ENCODE data around the gene E4F1. TPM values are rescaled to one million over a fixed set of nuclear protein-coding genes. Genes with fewer than 3 reads are reported as not detected.

E4F1 gene
- total and polyA plus RNA-seq, 2 donors (not counting 3 experiments of a cell fraction or from before 2014, with no cell fraction given) = 28.6 to 32.7 TPM

DNA sequence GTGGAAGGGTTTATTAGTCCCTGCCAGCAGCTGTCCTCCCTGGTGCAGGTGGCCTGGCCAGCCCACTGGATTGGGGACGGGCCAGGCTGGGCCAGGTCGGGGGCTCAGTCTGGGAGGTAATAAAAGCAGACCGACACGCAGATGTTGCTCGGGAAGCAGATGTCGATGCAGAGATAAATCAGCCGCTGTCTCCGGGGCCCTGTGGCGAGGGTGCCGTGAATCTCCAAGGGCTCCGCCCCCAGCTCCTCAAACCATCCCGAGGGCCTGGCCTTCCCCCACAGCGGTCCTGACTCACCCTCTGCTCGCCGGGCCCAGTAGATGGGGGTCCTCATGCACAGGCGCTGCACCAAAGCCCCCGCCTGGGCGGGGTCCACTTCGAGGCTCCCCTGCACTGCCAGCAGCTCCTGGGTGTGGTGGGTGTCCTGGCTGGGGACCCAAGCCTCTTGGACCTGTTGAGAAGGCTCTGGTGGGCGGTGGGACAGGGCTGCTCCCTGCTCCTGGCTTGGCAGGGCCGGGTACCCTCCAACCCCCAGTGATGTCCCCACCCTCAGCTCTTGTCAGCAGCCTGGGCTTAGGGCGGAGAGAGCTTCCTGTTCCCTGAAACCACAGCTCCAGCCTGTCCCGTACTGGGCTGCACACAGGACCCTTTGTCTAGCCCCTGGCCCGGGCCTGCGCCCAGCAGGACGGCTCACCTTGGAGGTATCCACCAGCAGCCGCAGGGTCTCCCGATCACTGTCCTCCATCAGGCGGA, 14.0 kb upstream of the E4F1 start:
- H3K27me3 ChIP-seq (ENCODE audit: control insufficient read depth in 2 of 2, insufficient read depth in 2 of 2, low read length in 2 of 2) = no peaks in the 10 kb centered on the region
- no peaks in the 10 kb centered on the region for H3K9me1 ChIP-seq (replicated peaks; ENCODE audit: control insufficient read depth, extremely low read depth, insufficient read depth, low read length)
- H3K4me3 ChIP-seq (replicated peaks in 1 of 3; ENCODE audit: insufficient read depth in 1 of 3, low read depth in 1 of 3, low read length in 3 of 3) = no peak overlapping the region
- ChIA-PET POLR2A (interaction anchor here (1.7 kb wide), 1 partner anchor 54 kb away, joined by 5 read pairs; the partner anchor contains the start of gene TRAF7), CTCF (no interaction called here)
- FAIRE-seq (no peak), DNase-seq (ENCODE audit: low read depth, low spot score) (no peak)
- intact Hi-C loops (cut with micrococcal nuclease) = no loop called here
- H3K79me2 ChIP-seq (ENCODE audit: control insufficient read depth, insufficient read depth, low read length) = peaks cover 31% of the 10 kb centered on the region
- H3K4me2 ChIP-seq (ENCODE audit: insufficient read depth, low read length) = no peak overlapping the region
- peaks cover 0 to 22% of the 10 kb centered on the region in 2 experiments for H3K36me3 ChIP-seq (ENCODE audit: control insufficient read depth in 2 of 2, extremely low read depth in 1 of 2, insufficient read depth in 2 of 2, low read length in 2 of 2)
- no peak overlapping the region for H3K27ac ChIP-seq (ENCODE audit: insufficient read depth, low read depth, low read length)
- H3K9me3 ChIP-seq (replicated peaks; ENCODE audit: control insufficient read depth, insufficient read depth, low read length) = no peaks in the 10 kb centered on the region
- H4K20me1 ChIP-seq (replicated peaks; ENCODE audit: control insufficient read depth, extremely low read depth, insufficient read depth, low read length) = no peaks in the 10 kb centered on the region
- BruUV-seq (replicated peaks) = no TSS peak
- no peak overlapping the region for H2AFZ ChIP-seq (ENCODE audit: low read depth, low read length)
- H3K4me1 ChIP-seq (ENCODE audit: control insufficient read depth, extremely low read depth, insufficient read depth, low read length) = peaks cover 25% of the 10 kb centered on the region
- no peak overlapping the region for H3K9ac ChIP-seq (replicated peaks; ENCODE audit: extremely low read depth, insufficient read depth, low read length)
- dilution Hi-C loops (cut with MboI; ENCODE audit: extremely low pct_ligation_motif_present, low sequenced_read_pairs) = no loop called here
- TF ChIP-seq JUN (IDR thresholded peaks at IDR 0.05; ENCODE audit: borderline replicate concordance, insufficient read depth, insufficient read length, low read depth) (no peak), POLR2A (IDR thresholded peaks at IDR 0.05; ENCODE audit: low read depth, low read length) (no peak), FOS (IDR thresholded peaks at IDR 0.05; ENCODE audit: borderline replicate concordance, insufficient read depth, low read length) (no peak), GATA2 (IDR thresholded peaks at IDR 0.05; ENCODE audit: insufficient read depth, insufficient read length, low read depth, low read length) (no peak), MYC (IDR thresholded peaks at IDR 0.05; ENCODE audit: low read depth, low read length) (no peak), POLR2AphosphoS5 (IDR thresholded peaks at IDR 0.05; ENCODE audit: insufficient read depth, low read depth, low read length) (no peak), EZH2 (IDR thresholded peaks at IDR 0.05; ENCODE audit: borderline replicate concordance, low read depth, low read length, severe bottlenecking) (no peak)
- TF ChIP-seq, protein P1, sequence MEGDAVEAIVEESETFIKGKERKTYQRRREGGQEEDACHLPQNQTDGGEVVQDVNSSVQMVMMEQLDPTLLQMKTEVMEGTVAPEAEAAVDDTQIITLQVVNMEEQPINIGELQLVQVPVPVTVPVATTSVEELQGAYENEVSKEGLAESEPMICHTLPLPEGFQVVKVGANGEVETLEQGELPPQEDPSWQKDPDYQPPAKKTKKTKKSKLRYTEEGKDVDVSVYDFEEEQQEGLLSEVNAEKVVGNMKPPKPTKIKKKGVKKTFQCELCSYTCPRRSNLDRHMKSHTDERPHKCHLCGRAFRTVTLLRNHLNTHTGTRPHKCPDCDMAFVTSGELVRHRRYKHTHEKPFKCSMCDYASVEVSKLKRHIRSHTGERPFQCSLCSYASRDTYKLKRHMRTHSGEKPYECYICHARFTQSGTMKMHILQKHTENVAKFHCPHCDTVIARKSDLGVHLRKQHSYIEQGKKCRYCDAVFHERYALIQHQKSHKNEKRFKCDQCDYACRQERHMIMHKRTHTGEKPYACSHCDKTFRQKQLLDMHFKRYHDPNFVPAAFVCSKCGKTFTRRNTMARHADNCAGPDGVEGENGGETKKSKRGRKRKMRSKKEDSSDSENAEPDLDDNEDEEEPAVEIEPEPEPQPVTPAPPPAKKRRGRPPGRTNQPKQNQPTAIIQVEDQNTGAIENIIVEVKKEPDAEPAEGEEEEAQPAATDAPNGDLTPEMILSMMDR (IDR thresholded peaks at IDR 0.05; ENCODE audit: extremely low read depth in 1 of 2, insufficient read depth in 1 of 2, low read depth in 1 of 2, low read length in 2 of 2) = no peak
- TF ChIP-seq, protein P2, sequence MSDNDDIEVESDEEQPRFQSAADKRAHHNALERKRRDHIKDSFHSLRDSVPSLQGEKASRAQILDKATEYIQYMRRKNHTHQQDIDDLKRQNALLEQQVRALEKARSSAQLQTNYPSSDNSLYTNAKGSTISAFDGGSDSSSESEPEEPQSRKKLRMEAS (IDR thresholded peaks at IDR 0.05; ENCODE audit: insufficient read depth, insufficient read length) = no peak

Data from endothelial cell of umbilical vein (primary cell).